SK-N-SH (cell line): Measurements from ENCODE around the gene ANO3. TPM values are rescaled to one million over a fixed set of nuclear protein-coding genes. Genes with fewer than 3 reads are reported as not detected.
A peak's percentile ranks its signal among the peaks of the same experiment; 100 is the strongest.

Experiments
- CTCF ChIA-PET: fragments of 300-600, 350-600 bp; formaldehyde crosslinking; extraction: SDS; loops from one replicate; lab custom pipeline; 2021; lab: Yijun Ruan, JAX
- POLR2A ChIA-PET: fragments of 350-600 bp; sonication (Branson Sonifier 250); formaldehyde crosslinking; extraction: SDS; loops from one replicate; lab custom pipeline; 2020; ENCODE audit warnings: antibody characterized with exemption, inconsistent platforms; lab: Yijun Ruan, JAX
- DNase-seq: peaks from one replicate; pipeline ENCODE4 v3.0.0; 2012
- H2AFZ ChIP-seq: fragments of 200-600 bp; sonication (generic); 2 replicates; pipeline ENCODE4 v1.8.1; 2016; ENCODE audit warnings: antibody characterized with exemption, mild to moderate bottlenecking, low read depth
- H3F3A ChIP-seq: fragments of 200-600 bp; sonication (generic); replicated peaks from 2 replicates; pipeline ENCODE3; 2016; ENCODE audit warnings: antibody characterized with exemption, mild to moderate bottlenecking; ENCODE audit not compliant: insufficient read depth
- H3K27ac ChIP-seq, 2 experiments: fragments of 200-500 bp in 1 of 2; fragments of 200-600 bp in 1 of 2; sonication (Bioruptor generic) in 1 of 2; sonication (generic), shearing (Covaris generic) in 1 of 2; 2 replicates each; pipeline versions ENCODE4 v1.5.1 to v1.6.1; 2014 to 2016; ENCODE audit warnings: low read depth in 2 of 2, inconsistent platforms in 1 of 2, low read length in 1 of 2, mild to moderate bottlenecking in 1 of 2, mixed read lengths in 1 of 2
- H3K27me3 ChIP-seq: fragments of 200-600 bp; sonication (generic), shearing (Covaris generic); 2 replicates; pipeline ENCODE4 v1.6.1; 2016; ENCODE audit warnings: mixed run types; ENCODE audit not compliant: insufficient read depth
- H3K36me3 ChIP-seq, 2 experiments: fragments of 200-500 bp in 1 of 2; fragments of 200-600 bp in 1 of 2; sonication (Bioruptor generic) in 1 of 2; sonication (generic) in 1 of 2; replicated peaks in 1 of 2; 2 replicates each; pipeline versions ENCODE3 to v1.5.1; 2014 to 2016; ENCODE audit warnings: low read length in 1 of 2, mild to moderate bottlenecking in 1 of 2; ENCODE audit not compliant: insufficient read depth in 2 of 2, control insufficient read depth in 1 of 2
- H3K4me1 ChIP-seq, 2 experiments: fragments of 200-500 bp in 1 of 2; fragments of 200-600 bp in 1 of 2; sonication (Bioruptor generic) in 1 of 2; sonication (generic), shearing (Covaris generic) in 1 of 2; 2 replicates each; pipeline versions ENCODE4 v1.5.1 to v1.6.1; 2014 to 2016; ENCODE audit warnings: low read depth in 1 of 2, low read length in 1 of 2, mixed run types in 1 of 2; ENCODE audit not compliant: insufficient read depth in 2 of 2, control insufficient read depth in 1 of 2
- H3K4me2 ChIP-seq: fragments of 200-600 bp; sonication (generic), shearing (Covaris generic); 2 replicates; pipeline ENCODE4 v1.6.1; 2017; ENCODE audit warnings: mixed run types
- H3K4me3 ChIP-seq, 2 experiments: fragments of 200-500 bp in 1 of 2; fragments of 200-600 bp in 1 of 2; sonication (Bioruptor generic) in 1 of 2; sonication (generic), shearing (Covaris generic) in 1 of 2; 2 replicates each; pipeline versions ENCODE4 v1.5.1 to v1.8.1; 2014 to 2016; ENCODE audit warnings: low read depth in 2 of 2, inconsistent platforms in 1 of 2, low read length in 1 of 2, mild to moderate bottlenecking in 1 of 2, mixed read lengths in 1 of 2, moderate library complexity in 1 of 2
- H3K79me2 ChIP-seq: fragments of 200-600 bp; sonication (generic); 2 replicates; pipeline ENCODE4 v1.8.1; 2017; ENCODE audit warnings: mild to moderate bottlenecking; ENCODE audit not compliant: insufficient read depth
- H3K9ac ChIP-seq: fragments of 200-600 bp; sonication (generic); 2 replicates; pipeline ENCODE4 v1.6.1; 2017; ENCODE audit warnings: mixed run types
- H3K9me2 ChIP-seq: fragments of 200-600 bp; sonication (generic); 2 replicates; pipeline ENCODE4 v1.6.1; 2017; ENCODE audit warnings: mixed run types
- H3K9me3 ChIP-seq: fragments of 200-600 bp; sonication (generic); 2 replicates; pipeline ENCODE4 v1.6.1; 2017; ENCODE audit warnings: mixed run types, mild to moderate bottlenecking, moderate library complexity
- H4K20me1 ChIP-seq: fragments of 200-600 bp; sonication (generic); 2 replicates; pipeline ENCODE4 v1.6.1; 2017; ENCODE audit warnings: mild to moderate bottlenecking, mixed run types; ENCODE audit not compliant: insufficient read depth
- CHD2 ChIP-seq: fragments of 150-350 bp; IDR thresholded peaks from 2 replicates; pipeline ENCODE4 v1.6.1; 2018; ENCODE audit warnings: low read length; ENCODE audit not compliant: partially characterized antibody
- EP300 ChIP-seq, 2 experiments: IDR thresholded peaks; 2 replicates each; pipeline versions ENCODE4 v1.4.0 to v1.6.1; 2012; ENCODE audit warnings: borderline replicate concordance in 1 of 2, low read depth in 1 of 2, low read length in 1 of 2
- EZH2phosphoT487 ChIP-seq: fragments of 200-600 bp; sonication (generic); IDR thresholded peaks from 2 replicates; pipeline ENCODE4 v1.6.1; 2017; ENCODE audit warnings: low read depth, mixed run types, mild to moderate bottlenecking, antibody characterized with exemption, moderate library complexity, borderline replicate concordance
- FOSL2 ChIP-seq: IDR thresholded peaks from 2 replicates; pipeline ENCODE4 v1.4.0; 2012; ENCODE audit warnings: low read depth, mild to moderate bottlenecking, moderate library complexity, borderline replicate concordance
- FOXJ3 ChIP-seq: sonication (generic); formaldehyde crosslinking; IDR thresholded peaks from 2 replicates; pipeline ENCODE4 v1.5.1; 2020; ENCODE audit warnings: mild to moderate bottlenecking, missing genetic modification reagents
- IRF3 ChIP-seq: fragments of 150-350 bp; IDR thresholded peaks from 2 replicates; pipeline ENCODE4 v1.6.1; 2016; ENCODE audit warnings: mild to moderate bottlenecking, low read depth, low read length
- JUND ChIP-seq: IDR thresholded peaks from 2 replicates; pipeline ENCODE4 v1.4.0; 2012
- MXI1 ChIP-seq: IDR thresholded peaks from 2 replicates; pipeline ENCODE4 v1.6.1; 2012; ENCODE audit warnings: mild to moderate bottlenecking, low read depth, low read length, improper control_type of control experiment
- RAD21 ChIP-seq: IDR thresholded peaks from 2 replicates; pipeline ENCODE4 v1.6.1; 2012; ENCODE audit warnings: mild to moderate bottlenecking, low read length
- RCOR1 ChIP-seq: fragments of 150-350 bp; IDR thresholded peaks from 2 replicates; pipeline ENCODE4 v1.6.1; 2017; ENCODE audit warnings: antibody characterized with exemption, low read length
- RFX5 ChIP-seq: IDR thresholded peaks from 2 replicates; pipeline ENCODE4 v1.6.1; 2012; ENCODE audit warnings: mild to moderate bottlenecking, improper control_type of control experiment, low read length
- RXRA ChIP-seq: IDR thresholded peaks from 2 replicates; pipeline ENCODE4 v1.4.0; 2012; ENCODE audit warnings: low read depth, mild to moderate bottlenecking, borderline replicate concordance
- SIN3A ChIP-seq: IDR thresholded peaks from 2 replicates; pipeline ENCODE4 v1.6.1; 2012; ENCODE audit warnings: low read depth, mild to moderate bottlenecking, low read length, moderate library complexity, borderline replicate concordance
- TAF1 ChIP-seq: IDR thresholded peaks from 2 replicates; pipeline ENCODE4 v1.6.1; 2012; ENCODE audit warnings: low read depth, mild to moderate bottlenecking, low read length, moderate library complexity, borderline replicate concordance
- TCF12 ChIP-seq: IDR thresholded peaks from 2 replicates; pipeline ENCODE4 v1.4.0; 2012
- TEAD4 ChIP-seq: IDR thresholded peaks from 2 replicates; pipeline ENCODE4 v1.4.0; 2012; ENCODE audit warnings: mild to moderate bottlenecking, borderline replicate concordance; ENCODE audit not compliant: insufficient read depth
- USF1 ChIP-seq: IDR thresholded peaks from 2 replicates; pipeline ENCODE4 v1.4.0; 2012; ENCODE audit warnings: low read depth, borderline replicate concordance
- YY1 ChIP-seq: IDR thresholded peaks from 2 replicates; pipeline ENCODE4 v1.4.0; 2012; ENCODE audit warnings: low read depth, mild to moderate bottlenecking
- ZBTB33 ChIP-seq: IDR thresholded peaks from 2 replicates; pipeline ENCODE4 v1.4.0; 2012; ENCODE audit warnings: low read depth, borderline replicate concordance
- WGBS: methylation state at CpG from one replicate; pipeline ENCODE4 v1.1.6; 2017; ENCODE audit warnings: low lambda C conversion rate; 5-methylcytosine and 5-hydroxymethylcytosine counted together
- polyA plus RNA-seq, 3 experiments: library from polyadenylated mRNA; depleted of rRNA; stranded (reverse); fragments of >200 nt; gene quantifications; 2 replicates each; pipeline ENCODE4 v1.2.3, GENCODE V29; 2012

Gene ANO3
- polyA plus RNA-seq, 1 of the 3 experiments (the other 2 are of a cell fraction): 0.13 TPM

- TF ChIP-seq SIN3A: no peak
Measured at GRCh38 chr11:26443617-26444016, 111.7 kb downstream of the ANO3 start (continued).

GRCh38 chr11:26457636-26458035 lies 125.7 kb downstream of the ANO3 start:
- peak overlapping the region in 1 of 2 experiments; percentile 85; a peak in 2 of 4 replicates for H3K27ac ChIP-seq
- WGBS: 59% methylated on average over 1 of the region's 1 CpG
- no peak for TF ChIP-seq YY1
- TF ChIP-seq RAD21: peak; percentile 32; the same call in 1 of the 2 replicates
- no peak for TF ChIP-seq USF1
- no peak for TF ChIP-seq RFX5
- peak; percentile 78 for TF ChIP-seq RCOR1
- TF ChIP-seq EP300 (IDR thresholded peaks at IDR 0.05; ENCODE audit: borderline replicate concordance in 1 of 2, low read depth in 1 of 2, low read length in 1 of 2): peak in 1 of 2 experiments; percentile 74; a peak in 1 of 4 replicates
- TF ChIP-seq FOXJ3 (CRISPR knock-in tag): no peak
- TF ChIP-seq TAF1: no peak
- TF ChIP-seq CHD2: peak; percentile 53
- no peaks in the 10 kb centered on the region for H3K9me2 ChIP-seq
- H3K79me2 ChIP-seq: no peaks in the 10 kb centered on the region
- H3K4me1 ChIP-seq: peaks cover 0 to 8% of the 10 kb centered on the region in 2 experiments; a peak in 2 of 4 replicates
- H3K9ac ChIP-seq: no peak overlapping the region
- peak; percentile 25 for DNase-seq
- POLR2A ChIA-PET: no interaction called here
- no peaks in the 10 kb centered on the region for H3K9me3 ChIP-seq
- no peak overlapping the region for H3K4me2 ChIP-seq
- H3K4me3 ChIP-seq: no peak overlapping the region
- H3K27me3 ChIP-seq: no peaks in the 10 kb centered on the region
- H3K36me3 ChIP-seq: peaks cover 0 to 3% of the 10 kb centered on the region in 2 experiments
- H2AFZ ChIP-seq: no peak overlapping the region
- CTCF ChIA-PET: interaction anchor here (0.7 to 1.7 kb wide), 8 partner anchors 11 to 296 kb away, joined by 3 to 5 read pairs (median 3); no protein-coding TSS in a partner anchor
- no peaks in the 10 kb centered on the region for H3F3A ChIP-seq
- H4K20me1 ChIP-seq: no peaks in the 10 kb centered on the region

- no peaks in the 10 kb centered on the region for H3K27me3 ChIP-seq
- H3K4me2 ChIP-seq: no peak overlapping the region
- H3K4me1 ChIP-seq: no peaks in the 10 kb centered on the region; a peak in 1 of 4 replicates
- CTCF ChIA-PET: interaction anchor here (1.2 kb wide), 1 partner anchor 86 kb away, joined by 3 read pairs; no protein-coding TSS in a partner anchor
- H3K9ac ChIP-seq: no peak overlapping the region
- H3F3A ChIP-seq: no peaks in the 10 kb centered on the region
- H4K20me1 ChIP-seq: no peaks in the 10 kb centered on the region
- no peaks in the 10 kb centered on the region for H3K79me2 ChIP-seq
- no peak overlapping the region for H3K27ac ChIP-seq
- H2AFZ ChIP-seq: no peak overlapping the region
- no peaks in the 10 kb centered on the region for H3K9me2 ChIP-seq
- POLR2A ChIA-PET: no interaction called here
- no peak overlapping the region for H3K4me3 ChIP-seq
- peaks cover 0 to 3% of the 10 kb centered on the region in 2 experiments for H3K36me3 ChIP-seq
- H3K9me3 ChIP-seq: no peaks in the 10 kb centered on the region
- DNase-seq: no peak
- no peak for TF ChIP-seq TEAD4
- no peak for TF ChIP-seq RXRA
- TF ChIP-seq IRF3: no peak
- no peak for TF ChIP-seq ZBTB33
- TF ChIP-seq JUND: no peak
- no peak for TF ChIP-seq EP300 (IDR thresholded peaks at IDR 0.05; ENCODE audit: borderline replicate concordance in 1 of 2, low read depth in 1 of 2, low read length in 1 of 2)
- no peak for TF ChIP-seq RAD21
- no peak for TF ChIP-seq EZH2phosphoT487
- TF ChIP-seq TAF1: no peak
- TF ChIP-seq USF1: no peak
- TF ChIP-seq MXI1: no peak
- TF ChIP-seq TCF12: no peak
- TF ChIP-seq FOSL2: no peak
- no peak for TF ChIP-seq RCOR1
- TF ChIP-seq SIN3A: no peak
Measured at GRCh38 chr11:26465274-26465673, 133.3 kb downstream of the ANO3 start.
